DND-41 (cell line): ENCODE results near the gene PRUNE1.

ENCODE experiments used
- ATAC-seq: fragments of 200-7000 bp; cut with Tn5 transposase; 3 replicates; pipeline ENCODE4 v1.9.1; 2021; ENCODE audit warnings: low read depth; ENCODE audit not compliant: insufficient read depth
- DNase-seq: peaks from one replicate; pipeline ENCODE4 v3.0.0-alpha.2; 2020
- H2AFZ ChIP-seq: 2 replicates; pipeline ENCODE4 v1.6.0; 2012; ENCODE audit warnings: low read depth, low read length
- H3K27ac ChIP-seq: 2 replicates; pipeline ENCODE4 v1.5.1; 2012; ENCODE audit warnings: low read length, inconsistent platforms
- H3K27me3 ChIP-seq: fragments of 200-600 bp; sonication (generic); 2 replicates; pipeline ENCODE4 v1.6.0; 2012; ENCODE audit warnings: low read length, mild to moderate bottlenecking, inconsistent platforms; ENCODE audit not compliant: insufficient read depth, poor library complexity
- H3K36me3 ChIP-seq: 2 replicates; pipeline ENCODE4 v1.5.1; 2012; ENCODE audit warnings: low read length, inconsistent platforms; ENCODE audit not compliant: insufficient read depth
- H3K4me1 ChIP-seq: 2 replicates; pipeline ENCODE4 v1.5.1; 2012; ENCODE audit warnings: mild to moderate bottlenecking, low read length; ENCODE audit not compliant: insufficient read depth
- H3K4me2 ChIP-seq: 2 replicates; pipeline ENCODE4 v1.6.0; 2012; ENCODE audit warnings: mild to moderate bottlenecking, moderate library complexity, low read length, inconsistent platforms; ENCODE audit not compliant: insufficient read depth
- H3K4me3 ChIP-seq, 2 experiments: fragments of 200-600 bp in 1 of 2; shearing (Covaris generic) in 1 of 2; 2 replicates each; pipeline ENCODE4 v1.5.1; 2012 to 2016; ENCODE audit warnings: inconsistent platforms in 2 of 2, low read length in 2 of 2, mild to moderate bottlenecking in 2 of 2, low read depth in 1 of 2, moderate library complexity in 1 of 2
- H3K79me2 ChIP-seq: 2 replicates; pipeline ENCODE4 v1.6.0; 2012; ENCODE audit warnings: low read length, inconsistent platforms; ENCODE audit not compliant: insufficient read depth
- H3K9ac ChIP-seq: 2 replicates; pipeline ENCODE4 v1.6.0; 2012; ENCODE audit warnings: low read depth, mild to moderate bottlenecking, inconsistent platforms, low read length, moderate library complexity
- H3K9me3 ChIP-seq: 2 replicates; pipeline ENCODE4 v1.5.1; 2012; ENCODE audit warnings: low read length, moderate library complexity, mild to moderate bottlenecking, inconsistent platforms; ENCODE audit not compliant: insufficient read depth, severe bottlenecking
- H4K20me1 ChIP-seq: 2 replicates; pipeline ENCODE4 v1.6.0; 2012; ENCODE audit warnings: low read length; ENCODE audit not compliant: insufficient read depth
- CTCF ChIP-seq: IDR thresholded peaks from 2 replicates; pipeline ENCODE4 v1.5.1; 2012; ENCODE audit warnings: borderline replicate concordance, low read length, moderate library complexity, mild to moderate bottlenecking; ENCODE audit not compliant: poor library complexity, severe bottlenecking; ENCODE audit errors: extremely low read depth
- EZH2 ChIP-seq: IDR thresholded peaks from 3 replicates; pipeline ENCODE4 v1.6.1; 2012; ENCODE audit warnings: borderline replicate concordance, low read depth, mild to moderate bottlenecking, moderate library complexity, low read length, inconsistent platforms; ENCODE audit not compliant: severe bottlenecking

Gene PRUNE1

GRCh38 chr1:150987924-150988323 lies 20.3 kb upstream of the PRUNE1 start:
- H3K27ac ChIP-seq: no peak overlapping the region
- no peaks in the 10 kb centered on the region for H3K27me3 ChIP-seq
- DNase-seq: no peak
- no peak for ATAC-seq
- H3K79me2 ChIP-seq: no peaks in the 10 kb centered on the region
- no peaks in the 10 kb centered on the region for H3K4me1 ChIP-seq
- no peak overlapping the region for H3K4me3 ChIP-seq
- H4K20me1 ChIP-seq: no peaks in the 10 kb centered on the region
- no peaks in the 10 kb centered on the region for H3K36me3 ChIP-seq
- no peak overlapping the region for H2AFZ ChIP-seq
- H3K4me2 ChIP-seq: no peak overlapping the region
- no peak overlapping the region for H3K9ac ChIP-seq
- TF ChIP-seq CTCF (no peak), EZH2 (no peak)
- no peaks in the 10 kb centered on the region for H3K9me3 ChIP-seq

GRCh38 chr1:150992626-150993025 lies 15.6 kb upstream of the PRUNE1 start:
- no peaks in the 10 kb centered on the region for H3K79me2 ChIP-seq
- H3K36me3 ChIP-seq: no peaks in the 10 kb centered on the region; the same call in 1 of the 2 replicates
- no peaks in the 10 kb centered on the region for H3K9me3 ChIP-seq
- peaks cover 8% of the 10 kb centered on the region for H3K4me1 ChIP-seq
- no peaks in the 10 kb centered on the region for H4K20me1 ChIP-seq
- H3K9ac ChIP-seq: no peak overlapping the region
- H3K27ac ChIP-seq: no peak overlapping the region
- TF ChIP-seq CTCF: no peak
- TF ChIP-seq EZH2: no peak
- H3K4me2 ChIP-seq: no peak overlapping the region
- ATAC-seq (no peak), DNase-seq (no peak)
- H3K4me3 ChIP-seq: no peak overlapping the region
- H2AFZ ChIP-seq: no peak overlapping the region
- no peaks in the 10 kb centered on the region for H3K27me3 ChIP-seq

- H4K20me1 ChIP-seq: no peaks in the 10 kb centered on the region
- H3K27me3 ChIP-seq: no peaks in the 10 kb centered on the region
- H3K79me2 ChIP-seq: no peaks in the 10 kb centered on the region
- no peak overlapping the region for H3K4me2 ChIP-seq
- H2AFZ ChIP-seq: no peak overlapping the region
- H3K27ac ChIP-seq: no peak overlapping the region
- ATAC-seq: no peak
- no peaks in the 10 kb centered on the region for H3K9me3 ChIP-seq
- H3K4me3 ChIP-seq: no peak overlapping the region
- H3K36me3 ChIP-seq: no peaks in the 10 kb centered on the region; the same call in 1 of the 2 replicates
- no peak overlapping the region for H3K9ac ChIP-seq
- TF ChIP-seq CTCF (no peak), EZH2 (no peak)
- peaks cover 8% of the 10 kb centered on the region for H3K4me1 ChIP-seq
- no peak for DNase-seq
Observed at GRCh38 chr1:150994248-150994647, 14.0 kb upstream of the PRUNE1 start.

- H3K27me3 ChIP-seq: no peaks in the 10 kb centered on the region
- peak overlapping the region; percentile 93 for H2AFZ ChIP-seq
- ATAC-seq (no peak), DNase-seq (no peak)
- TF ChIP-seq EZH2 (no peak), CTCF (no peak)
- no peaks in the 10 kb centered on the region for H3K9me3 ChIP-seq
- H3K79me2 ChIP-seq: no peaks in the 10 kb centered on the region
- H3K27ac ChIP-seq: peak overlapping the region; percentile 60; the same call in 1 of the 2 replicates
- no peaks in the 10 kb centered on the region; the same call in 1 of the 2 replicates for H3K36me3 ChIP-seq
- peak overlapping the region; percentile 66 for H3K4me2 ChIP-seq
- H3K9ac ChIP-seq: peak overlapping the region; percentile 22; the same call in 1 of the 2 replicates
- no peaks in the 10 kb centered on the region for H4K20me1 ChIP-seq
- 0 out of 4 replicates have a peak overlapping the region, but pooled peaks of 1 of the 2 experiments have one; percentile 43 for H3K4me3 ChIP-seq
- peaks cover 8% of the 10 kb centered on the region for H3K4me1 ChIP-seq
Observed at GRCh38 chr1:150995460-150995859, 12.8 kb upstream of the PRUNE1 start.
